Measurements from ENCODE around the gene TMEM86B. TPM values are rescaled to one million over a fixed set of nuclear protein-coding genes. Genes with fewer than 3 reads are reported as not detected.

The TMEM86B gene
- total RNA-seq, 1 experiment from 2014 or later = 4.2 TPM

- CTCF ChIA-PET = no interaction called here
- DNase-seq (ENCODE audit: unreplicated experiment) = no peak
- H3K9me3 Mint-ChIP-seq (ENCODE audit: unreplicated experiment) = peaks cover 9% of the 10 kb centered on the region
- no peak overlapping the region for H3K4me3 Mint-ChIP-seq (ENCODE audit: unreplicated experiment)
- H3K27ac Mint-ChIP-seq (ENCODE audit: low read depth, unreplicated experiment) = no peak overlapping the region
- no TSS peak for BruUV-seq (replicated peaks)
- intact Hi-C loops (cut with micrococcal nuclease) = no loop called here
- TF ChIP-seq CTCF (IDR thresholded peaks at IDR 0.05; ENCODE audit: unreplicated experiment) = no peak
- POLR2A ChIA-PET = no interaction called here
- no peaks in the 10 kb centered on the region for H3K27me3 Mint-ChIP-seq (ENCODE audit: insufficient read depth, unreplicated experiment)
- peaks cover 17% of the 10 kb centered on the region for H3K36me3 Mint-ChIP-seq (ENCODE audit: insufficient read depth, unreplicated experiment)
- H3K4me1 Mint-ChIP-seq (ENCODE audit: insufficient read depth, unreplicated experiment) = no peaks in the 10 kb centered on the region
These were observed 37.3 kb upstream of the TMEM86B start for GRCh38 chr19:55265723-55266386.

- ChIA-PET CTCF (interaction anchor here (1.4 kb wide), 1 partner anchor 36 kb away, joined by 3 read pairs; no protein-coding TSS in a partner anchor), POLR2A (no interaction called here)
- intact Hi-C loops (cut with micrococcal nuclease) = no loop called here
- no peak for TF ChIP-seq CTCF (IDR thresholded peaks at IDR 0.05; ENCODE audit: unreplicated experiment)
- Mint-ChIP-seq H3K27me3 (ENCODE audit: insufficient read depth, unreplicated experiment) (no peaks in the 10 kb centered on the region), H3K4me1 (ENCODE audit: insufficient read depth, unreplicated experiment) (no peaks in the 10 kb centered on the region), H3K27ac (ENCODE audit: low read depth, unreplicated experiment) (no peak overlapping the region), H3K9me3 (ENCODE audit: unreplicated experiment) (peaks cover 9% of the 10 kb centered on the region), H3K4me3 (ENCODE audit: unreplicated experiment) (no peak overlapping the region), H3K36me3 (ENCODE audit: insufficient read depth, unreplicated experiment) (peaks cover 13% of the 10 kb centered on the region)
- BruUV-seq (replicated peaks) = no TSS peak
- no peak for DNase-seq (ENCODE audit: unreplicated experiment)
These were observed 36.6 kb upstream of the TMEM86B start for GRCh38 chr19:55265173-55265572.

DNA sequence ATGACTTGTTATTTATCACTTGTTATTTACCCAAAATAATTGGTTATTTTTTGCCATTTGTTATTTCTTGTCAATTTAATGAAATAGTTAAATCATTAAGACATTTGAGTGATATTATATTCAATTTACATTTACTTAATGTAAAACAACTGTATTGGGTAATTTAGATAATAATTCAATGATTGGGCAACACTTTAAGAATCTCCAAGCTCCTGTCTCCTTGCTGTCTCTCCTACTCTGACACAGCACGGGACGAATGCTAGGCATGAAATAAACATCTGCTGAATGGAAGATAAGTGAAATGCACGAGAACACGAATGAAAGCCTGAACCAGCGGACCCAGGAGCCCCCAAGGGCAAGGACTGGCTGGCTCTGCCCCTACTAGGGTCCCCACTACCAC is 36.0 kb upstream of the TMEM86B start:
- Mint-ChIP-seq H3K9me3 (ENCODE audit: unreplicated experiment) (peaks cover 9% of the 10 kb centered on the region), H3K4me1 (ENCODE audit: insufficient read depth, unreplicated experiment) (no peaks in the 10 kb centered on the region), H3K36me3 (ENCODE audit: insufficient read depth, unreplicated experiment) (peaks cover 17% of the 10 kb centered on the region), H3K27ac (ENCODE audit: low read depth, unreplicated experiment) (no peak overlapping the region), H3K27me3 (ENCODE audit: insufficient read depth, unreplicated experiment) (no peaks in the 10 kb centered on the region), H3K4me3 (ENCODE audit: unreplicated experiment) (no peak overlapping the region)
- POLR2A ChIA-PET = no interaction called here
- no peak for TF ChIP-seq CTCF (IDR thresholded peaks at IDR 0.05; ENCODE audit: unreplicated experiment)
- DNase-seq (ENCODE audit: unreplicated experiment) = no peak
- BruUV-seq (replicated peaks) = no TSS peak
- intact Hi-C loops (cut with micrococcal nuclease) = no loop called here
- CTCF ChIA-PET = interaction anchor here (1.4 kb wide), 1 partner anchor 37 kb away, joined by 3 read pairs; no protein-coding TSS in a partner anchor

DNA sequence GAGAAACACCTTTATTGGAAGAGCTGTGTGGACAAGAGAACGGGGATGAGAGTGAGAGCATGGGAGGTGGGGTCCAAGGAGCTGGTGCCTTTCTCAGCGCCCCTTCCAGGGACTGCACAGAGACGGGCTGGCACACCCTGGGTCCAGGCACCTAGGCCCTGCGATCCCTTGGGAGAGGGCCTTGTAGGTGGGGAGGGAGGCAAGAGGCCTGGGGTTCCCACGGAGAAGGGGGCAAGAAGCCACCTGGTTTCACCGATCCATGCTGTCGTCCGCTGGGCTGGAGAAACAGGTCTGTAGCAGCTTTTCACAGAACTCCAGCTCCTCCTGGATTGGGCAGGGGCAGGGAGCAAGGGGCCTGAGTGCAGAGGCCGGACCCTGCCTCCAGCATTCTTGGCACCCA is 33.8 kb upstream of the TMEM86B start:
- H3K27me3 Mint-ChIP-seq (ENCODE audit: insufficient read depth, unreplicated experiment) = no peaks in the 10 kb centered on the region
- no peak for DNase-seq (ENCODE audit: unreplicated experiment)
- intact Hi-C loops (cut with micrococcal nuclease) = no loop called here
- ChIA-PET CTCF (interaction anchor here (0.6 to 1.2 kb wide), 2 partner anchors 29 to 121 kb away, joined by 4 to 6 read pairs; no protein-coding TSS in a partner anchor), POLR2A (interaction anchor here (0.6 to 1.2 kb wide), 2 partner anchors 46 to 145 kb away, joined by 3 read pairs; partner anchors contain the start of gene PPP1R12C)
- H3K36me3 Mint-ChIP-seq (ENCODE audit: insufficient read depth, unreplicated experiment) = peaks cover 26% of the 10 kb centered on the region
- H3K4me1 Mint-ChIP-seq (ENCODE audit: insufficient read depth, unreplicated experiment) = peaks cover 3% of the 10 kb centered on the region
- no peak for TF ChIP-seq CTCF (IDR thresholded peaks at IDR 0.05; ENCODE audit: unreplicated experiment)
- BruUV-seq (replicated peaks) = no TSS peak
- H3K27ac Mint-ChIP-seq (ENCODE audit: low read depth, unreplicated experiment) = no peak overlapping the region
- peaks cover 9% of the 10 kb centered on the region for H3K9me3 Mint-ChIP-seq (ENCODE audit: unreplicated experiment)
- no peak overlapping the region for H3K4me3 Mint-ChIP-seq (ENCODE audit: unreplicated experiment)
